K562 (cell line): ENCODE measurements around the gene SIRT7.

Experiments
- MAFK ChIP-seq: IDR thresholded peaks from 2 replicates; pipeline ENCODE4 v1.6.1; 2011; ENCODE audit warnings: low read length, improper control_type of control experiment
- POLR2A ChIP-seq: fragments of 450-650 bp; conservative IDR thresholded peaks from 2 replicates; pipeline ENCODE4 v1.6.1; 2016
- TARDBP ChIP-seq: fragments of 450-650 bp; IDR thresholded peaks from 2 replicates; pipeline ENCODE4 v1.6.1; 2016
- ZBTB8A ChIP-seq: fragments of 450-650 bp; IDR thresholded peaks from 2 replicates; pipeline ENCODE4 v1.6.1; 2018; ENCODE audit warnings: mild to moderate bottlenecking, moderate library complexity; ENCODE audit not compliant: partially characterized antibody
- TF ChIP-seq, protein P1 (sequence below): IDR thresholded peaks from 2 replicates; pipeline ENCODE4 v1.6.1; 2016; ENCODE audit warnings: missing genetic modification characterization, missing compliant biosample characterization

DNA sequence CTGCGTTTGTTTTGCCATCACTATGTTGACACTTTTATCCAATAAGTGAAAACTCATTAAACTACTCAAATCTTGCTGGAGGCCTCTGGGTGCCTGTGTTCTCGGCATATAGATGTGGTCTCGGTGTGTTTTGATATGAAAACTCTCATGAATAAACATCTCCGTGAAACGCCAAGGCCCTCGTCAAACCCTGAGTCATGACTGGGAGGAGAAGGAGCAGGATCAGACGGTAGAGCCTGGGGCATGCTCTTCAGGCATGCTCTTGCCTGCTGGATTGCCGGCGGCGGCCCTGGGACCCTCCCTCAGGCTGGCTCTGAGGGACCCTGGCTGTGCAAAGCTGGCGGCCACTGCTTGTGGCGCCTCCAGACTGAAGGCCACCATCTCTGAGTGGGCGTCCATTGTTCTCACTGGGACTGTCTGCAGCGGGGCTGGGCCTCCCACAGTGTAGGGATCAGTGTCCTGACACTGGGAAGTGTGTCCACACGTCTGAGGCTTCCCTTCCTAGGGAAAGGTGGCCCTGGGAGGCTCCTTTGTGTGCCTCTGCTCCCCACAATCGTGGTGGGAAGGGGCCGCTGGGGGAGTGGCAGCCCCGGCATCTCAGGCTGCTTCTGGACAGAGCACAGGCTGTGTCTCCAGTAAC, 17.7 kb downstream of the SIRT7 start:
- no peak for TF ChIP-seq TARDBP
- TF ChIP-seq, protein P1, sequence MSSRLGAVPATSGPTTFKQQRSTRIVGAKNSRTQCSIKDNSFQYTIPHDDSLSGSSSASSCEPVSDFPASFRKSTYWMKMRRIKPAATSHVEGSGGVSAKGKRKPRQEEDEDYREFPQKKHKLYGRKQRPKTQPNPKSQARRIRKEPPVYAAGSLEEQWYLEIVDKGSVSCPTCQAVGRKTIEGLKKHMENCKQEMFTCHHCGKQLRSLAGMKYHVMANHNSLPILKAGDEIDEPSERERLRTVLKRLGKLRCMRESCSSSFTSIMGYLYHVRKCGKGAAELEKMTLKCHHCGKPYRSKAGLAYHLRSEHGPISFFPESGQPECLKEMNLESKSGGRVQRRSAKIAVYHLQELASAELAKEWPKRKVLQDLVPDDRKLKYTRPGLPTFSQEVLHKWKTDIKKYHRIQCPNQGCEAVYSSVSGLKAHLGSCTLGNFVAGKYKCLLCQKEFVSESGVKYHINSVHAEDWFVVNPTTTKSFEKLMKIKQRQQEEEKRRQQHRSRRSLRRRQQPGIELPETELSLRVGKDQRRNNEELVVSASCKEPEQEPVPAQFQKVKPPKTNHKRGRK (tag): no peak
- no peak for TF ChIP-seq MAFK
- peak; percentile 42 for TF ChIP-seq POLR2A
- no peak for TF ChIP-seq ZBTB8A
